ENCODE data around the gene CHAC2.
A peak's percentile ranks its signal among the peaks of the same experiment; 100 is the strongest.

- TF ChIP-seq CTCF (IDR thresholded peaks at IDR 0.05; ENCODE audit: insufficient read depth, low read depth, low read length) (peak; percentile 37), EZH2 (IDR thresholded peaks at IDR 0.05; ENCODE audit: insufficient read depth, low read length) (no peak)
Observed at GRCh38 chr2:53740170-53740569, 27.4 kb upstream of the CHAC2 start.
